ENCODE results near the gene CAMK1D. TPM values are rescaled to one million over a fixed set of nuclear protein-coding genes. Genes with fewer than 3 reads are reported as not detected.

The CAMK1D gene
- total RNA-seq, 2 donors from 2014 or later: 4.8 to 14.5 TPM

GRCh38 chr10:12638103-12638502 lies 288.8 kb downstream of the CAMK1D start:
- Histone ChIP-seq H3K27ac (no peak overlapping the region), H3K4me1 (replicated peaks) (no peaks in the 10 kb centered on the region), H3K27me3 (replicated peaks; ENCODE audit: insufficient read depth) (no peaks in the 10 kb centered on the region), H3K36me3 (no peaks in the 10 kb centered on the region), H3K9me3 (no peaks in the 10 kb centered on the region), H3K4me3 (no peak overlapping the region)
- 77% methylated on average over 7 of the region's 7 CpGs for WGBS
- TF ChIP-seq POLR2AphosphoS5 (IDR thresholded peaks at IDR 0.05): no peak
- no peak for TF ChIP-seq CTCF (IDR thresholded peaks at IDR 0.05)
- intact Hi-C loops (cut with DNase I): no loop called here
- DNase-seq (ENCODE audit: low spot score): no peak

- TF ChIP-seq POLR2A (IDR thresholded peaks at IDR 0.05) (no peak), POLR2AphosphoS5 (IDR thresholded peaks at IDR 0.05) (no peak), CTCF (IDR thresholded peaks at IDR 0.05) (no peak)
Observed at GRCh38 chr10:12638781-12639180, 289.4 kb downstream of the CAMK1D start.

GRCh38 chr10:12639996-12640944 lies 290.9 kb downstream of the CAMK1D start:
- H3K36me3 ChIP-seq: no peaks in the 10 kb centered on the region
- 86% methylated on average over 12 of the region's 12 CpGs for WGBS
- no peak overlapping the region for H3K4me3 ChIP-seq
- H3K27ac ChIP-seq: no peak overlapping the region
- intact Hi-C loops (cut with DNase I): no loop called here
- no peaks in the 10 kb centered on the region for H3K27me3 ChIP-seq (replicated peaks; ENCODE audit: insufficient read depth)
- H3K4me1 ChIP-seq (replicated peaks): no peaks in the 10 kb centered on the region
- TF ChIP-seq CTCF (IDR thresholded peaks at IDR 0.05) (no peak), POLR2AphosphoS5 (IDR thresholded peaks at IDR 0.05) (no peak), POLR2A (IDR thresholded peaks at IDR 0.05) (no peak)
- DNase-seq (ENCODE audit: low spot score): no peak
- H3K9me3 ChIP-seq: no peaks in the 10 kb centered on the region

More at GRCh38 chr10:12638781-12639180, 289.4 kb downstream of the CAMK1D start:
- no peaks in the 10 kb centered on the region for H3K9me3 ChIP-seq
- intact Hi-C loops (cut with DNase I): no loop called here
- DNase-seq (ENCODE audit: low spot score): no peak
- no peak overlapping the region for H3K4me3 ChIP-seq
- H3K27ac ChIP-seq: no peak overlapping the region
- no peaks in the 10 kb centered on the region for H3K4me1 ChIP-seq (replicated peaks)
- H3K36me3 ChIP-seq: no peaks in the 10 kb centered on the region
- 89% methylated on average over 11 of the region's 11 CpGs for WGBS
- no peaks in the 10 kb centered on the region for H3K27me3 ChIP-seq (replicated peaks; ENCODE audit: insufficient read depth)

- intact Hi-C loops (cut with DNase I): no loop called here
- Histone ChIP-seq H3K36me3 (no peaks in the 10 kb centered on the region), H3K9me3 (no peaks in the 10 kb centered on the region), H3K27ac (no peak overlapping the region), H3K27me3 (replicated peaks; ENCODE audit: insufficient read depth) (no peaks in the 10 kb centered on the region), H3K4me3 (no peak overlapping the region), H3K4me1 (replicated peaks) (no peaks in the 10 kb centered on the region)
- TF ChIP-seq POLR2A (IDR thresholded peaks at IDR 0.05) (no peak), CTCF (IDR thresholded peaks at IDR 0.05) (no peak), POLR2AphosphoS5 (IDR thresholded peaks at IDR 0.05) (no peak)
- no peak for DNase-seq (ENCODE audit: low spot score)
- WGBS: 96% methylated on average over 7 of the region's 7 CpGs
Observed at GRCh38 chr10:12642036-12642435, 292.7 kb downstream of the CAMK1D start.

- intact Hi-C loops (cut with DNase I): no loop called here
- no peak for TF ChIP-seq CTCF (IDR thresholded peaks at IDR 0.05)
- no peak for TF ChIP-seq POLR2AphosphoS5 (IDR thresholded peaks at IDR 0.05)
- no peak for TF ChIP-seq POLR2A (IDR thresholded peaks at IDR 0.05)
- H3K4me1 ChIP-seq (replicated peaks): no peaks in the 10 kb centered on the region
- H3K27me3 ChIP-seq (replicated peaks; ENCODE audit: insufficient read depth): no peaks in the 10 kb centered on the region
- no peaks in the 10 kb centered on the region for H3K36me3 ChIP-seq
- no peak overlapping the region for H3K27ac ChIP-seq
- no peak overlapping the region for H3K4me3 ChIP-seq
- 96% methylated on average over 17 of the region's 17 CpGs for whole genome bisulfite sequencing
- no peak for DNase-seq (ENCODE audit: low spot score)
- no peaks in the 10 kb centered on the region for H3K9me3 ChIP-seq
Observed at GRCh38 chr10:12643279-12643678, 293.9 kb downstream of the CAMK1D start.
